ENCODE data around the gene TP73.

The TP73 gene

DNA sequence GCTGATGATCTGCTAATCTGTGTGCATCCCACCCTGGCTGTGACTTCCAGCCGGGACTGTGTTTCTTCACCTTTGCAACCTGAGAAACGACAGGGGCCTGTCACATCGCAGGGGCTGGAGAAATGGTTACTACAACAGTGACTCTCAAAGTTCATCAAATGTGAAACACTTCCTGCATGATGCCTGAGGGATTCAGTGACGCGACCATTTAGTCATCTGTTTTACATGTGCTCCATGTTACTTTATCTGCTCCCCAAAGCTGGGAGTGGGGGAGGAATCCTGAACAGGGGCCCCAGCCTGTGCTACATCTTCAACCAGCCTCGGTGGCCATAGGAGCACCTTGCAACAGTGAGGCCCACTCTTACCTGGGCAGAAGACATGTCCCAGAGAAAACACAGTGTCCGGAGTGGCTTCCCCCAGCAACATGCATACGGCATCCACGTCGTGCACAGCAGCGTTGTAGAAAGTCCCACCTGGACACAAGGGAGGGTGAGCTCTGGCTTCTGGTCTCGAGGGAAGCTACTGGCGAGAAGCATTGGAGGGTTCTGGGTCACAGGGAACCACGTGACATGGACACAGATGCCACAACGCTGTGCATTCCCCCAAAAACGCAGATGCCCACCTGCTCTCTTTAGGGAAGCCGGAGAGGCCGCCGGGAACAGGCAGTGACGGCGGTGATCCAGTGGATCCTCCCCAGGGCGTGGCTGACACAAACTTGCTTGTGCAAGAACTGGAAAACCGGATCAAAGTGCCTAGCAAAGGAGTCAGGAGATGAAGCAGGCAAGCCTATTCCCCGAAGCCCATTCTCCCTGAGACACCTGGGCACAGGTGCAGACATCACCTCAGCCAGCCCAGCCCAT is 90.4 kb downstream of the TP73 start:
- H2AFZ ChIP-seq (ENCODE audit: low read depth, low read length), result no peak overlapping the region
- TF ChIP-seq EZH2phosphoT487 (IDR thresholded peaks at IDR 0.05; ENCODE audit: low read depth) (no peak), CTCF (IDR thresholded peaks at IDR 0.05; ENCODE audit: low read depth, low read length) (no peak)
- no peaks in the 10 kb centered on the region for H3K27me3 ChIP-seq (ENCODE audit: low read depth, low read length)

GRCh38 chr1:3743421-3743820 is 91.1 kb downstream of the TP73 start:
- no peaks in the 10 kb centered on the region for H3K36me3 ChIP-seq (replicated peaks; ENCODE audit: low read depth, low read length)
- TF ChIP-seq CTCF (IDR thresholded peaks at IDR 0.05; ENCODE audit: low read depth, low read length), result no peak
- TF ChIP-seq EZH2phosphoT487 (IDR thresholded peaks at IDR 0.05; ENCODE audit: low read depth), result no peak
- H4K20me1 ChIP-seq (ENCODE audit: insufficient read depth, low read length), result 0 out of 2 replicates have a peak, but pooled peaks cover 3% of the 10 kb centered on the region
- H3K9me3 ChIP-seq (ENCODE audit: insufficient read depth, low read length), result no peaks in the 10 kb centered on the region
- H3K27ac ChIP-seq (ENCODE audit: low read length), result no peak overlapping the region
- H3K4me2 ChIP-seq (ENCODE audit: low read length), result no peak overlapping the region
- no peak overlapping the region for H3K9ac ChIP-seq (ENCODE audit: low read length)
- no peak overlapping the region for H2AFZ ChIP-seq (ENCODE audit: low read depth, low read length)
- no peaks in the 10 kb centered on the region for H3K79me2 ChIP-seq (ENCODE audit: low read length)
- no peak overlapping the region for H3K4me3 ChIP-seq (ENCODE audit: low read length)
- peaks cover 14% of the 10 kb centered on the region for H3K4me1 ChIP-seq (ENCODE audit: low read length)
- no peaks in the 10 kb centered on the region for H3K27me3 ChIP-seq (ENCODE audit: low read depth, low read length)

More for the DNA sequence above, 90.4 kb downstream of the TP73 start:
- H3K79me2 ChIP-seq (ENCODE audit: low read length), result no peaks in the 10 kb centered on the region
- no peaks in the 10 kb centered on the region for H3K36me3 ChIP-seq (replicated peaks; ENCODE audit: low read depth, low read length)
- no peak overlapping the region for H3K9ac ChIP-seq (ENCODE audit: low read length)
- H3K9me3 ChIP-seq (ENCODE audit: insufficient read depth, low read length), result no peaks in the 10 kb centered on the region
- H4K20me1 ChIP-seq (ENCODE audit: insufficient read depth, low read length), result 0 out of 2 replicates have a peak, but pooled peaks cover 3% of the 10 kb centered on the region
- no peak overlapping the region for H3K4me3 ChIP-seq (ENCODE audit: low read length)
- H3K27ac ChIP-seq (ENCODE audit: low read length), result no peak overlapping the region
- H3K4me2 ChIP-seq (ENCODE audit: low read length), result no peak overlapping the region
- peaks cover 11% of the 10 kb centered on the region for H3K4me1 ChIP-seq (ENCODE audit: low read length)

- H3K9ac ChIP-seq (ENCODE audit: low read length), result no peak overlapping the region
- no peaks in the 10 kb centered on the region for H3K27me3 ChIP-seq (ENCODE audit: low read depth, low read length)
- 0 out of 2 replicates have a peak, but pooled peaks cover 3% of the 10 kb centered on the region for H4K20me1 ChIP-seq (ENCODE audit: insufficient read depth, low read length)
- H3K4me3 ChIP-seq (ENCODE audit: low read length), result no peak overlapping the region
- H3K4me1 ChIP-seq (ENCODE audit: low read length), result peaks cover 14% of the 10 kb centered on the region
- no peak overlapping the region for H2AFZ ChIP-seq (ENCODE audit: low read depth, low read length)
- no peaks in the 10 kb centered on the region for H3K36me3 ChIP-seq (replicated peaks; ENCODE audit: low read depth, low read length)
- TF ChIP-seq EZH2phosphoT487 (IDR thresholded peaks at IDR 0.05; ENCODE audit: low read depth), result no peak
- TF ChIP-seq CTCF (IDR thresholded peaks at IDR 0.05; ENCODE audit: low read depth, low read length), result no peak
- no peak overlapping the region for H3K4me2 ChIP-seq (ENCODE audit: low read length)
- H3K27ac ChIP-seq (ENCODE audit: low read length), result no peak overlapping the region
- no peaks in the 10 kb centered on the region for H3K9me3 ChIP-seq (ENCODE audit: insufficient read depth, low read length)
- H3K79me2 ChIP-seq (ENCODE audit: low read length), result no peaks in the 10 kb centered on the region
Measured at GRCh38 chr1:3743826-3744225, 91.5 kb downstream of the TP73 start.

DNA sequence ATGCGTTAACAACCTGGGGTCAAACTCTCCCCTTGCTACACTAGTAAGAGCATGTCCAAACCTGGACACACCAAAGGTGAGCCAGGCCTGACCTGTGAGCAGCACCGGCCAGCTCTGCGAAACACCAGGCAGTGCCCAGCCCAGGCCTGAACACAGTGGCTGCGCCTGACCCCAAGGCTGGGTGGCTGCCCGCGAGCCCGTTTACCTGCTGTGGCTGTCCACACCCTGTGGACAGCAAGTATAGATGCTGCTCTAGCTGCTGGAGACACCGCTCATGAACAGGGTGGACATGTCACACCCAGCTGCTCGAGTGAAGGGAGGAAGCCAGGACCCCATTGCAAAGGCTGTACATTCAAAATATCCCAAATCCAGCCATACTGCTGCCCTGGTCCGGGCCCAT is 92.3 kb downstream of the TP73 start:
- TF ChIP-seq EZH2phosphoT487 (IDR thresholded peaks at IDR 0.05; ENCODE audit: low read depth), result no peak
- no peak for TF ChIP-seq CTCF (IDR thresholded peaks at IDR 0.05; ENCODE audit: low read depth, low read length)
- Histone ChIP-seq H3K4me2 (ENCODE audit: low read length) (no peak overlapping the region), H3K36me3 (replicated peaks; ENCODE audit: low read depth, low read length) (no peaks in the 10 kb centered on the region), H3K4me1 (ENCODE audit: low read length) (peaks cover 14% of the 10 kb centered on the region), H4K20me1 (ENCODE audit: insufficient read depth, low read length) (0 out of 2 replicates have a peak, but pooled peaks cover 3% of the 10 kb centered on the region), H3K79me2 (ENCODE audit: low read length) (no peaks in the 10 kb centered on the region), H3K9ac (ENCODE audit: low read length) (no peak overlapping the region), H3K9me3 (ENCODE audit: insufficient read depth, low read length) (no peaks in the 10 kb centered on the region), H2AFZ (ENCODE audit: low read depth, low read length) (no peak overlapping the region), H3K4me3 (ENCODE audit: low read length) (no peak overlapping the region), H3K27me3 (ENCODE audit: low read depth, low read length) (0 out of 2 replicates have a peak, but pooled peaks cover 2% of the 10 kb centered on the region), H3K27ac (ENCODE audit: low read length) (no peak overlapping the region)
